ENCODE measurements around the gene SLC16A4. TPM values are rescaled to one million over a fixed set of nuclear protein-coding genes. Genes with fewer than 3 reads are reported as not detected.
A peak's percentile ranks its signal among the peaks of the same experiment; 100 is the strongest.
"Not testable (repeated sequence)": the region's sequence is repeated elsewhere in the genome, so short reads cannot be mapped to it uniquely, and the experiment has no call there.

Gene SLC16A4
- total and polyA plus RNA-seq, 3 donors from 2014 or later: 5.8 to 17.4 (median 8.2) TPM

- no peak overlapping the region for H3K4me3 ChIP-seq
- TF ChIP-seq CTCF (IDR thresholded peaks at IDR 0.05): no peak
- DNase-seq: peak; percentile 39
- H3K27me3 ChIP-seq: no peaks in the 10 kb centered on the region
- H3K36me3 ChIP-seq (ENCODE audit: low read depth, missing control alignments): no peaks in the 10 kb centered on the region
- intact Hi-C loops (cut with DNase I; ENCODE audit: low total_unique reads): no loop called here
- H3K27ac ChIP-seq: no peak overlapping the region
- H3K4me1 ChIP-seq: peaks cover 44% of the 10 kb centered on the region
- 60 to 71% methylated on average over 7 of the region's 7 CpGs for WGBS, 2 donors
- no peaks in the 10 kb centered on the region for H3K9me3 ChIP-seq
These were observed 20.4 kb upstream of the SLC16A4 start for GRCh38 chr1:110411173-110411735.

- Histone ChIP-seq H3K9me3 (no peaks in the 10 kb centered on the region), H3K27me3 (no peaks in the 10 kb centered on the region), H3K4me3 (no peak overlapping the region), H3K36me3 (ENCODE audit: low read depth, missing control alignments) (no peaks in the 10 kb centered on the region), H3K4me1 (peaks cover 31% of the 10 kb centered on the region), H3K27ac (no peak overlapping the region)
- no peak for DNase-seq
- no peak for TF ChIP-seq CTCF (IDR thresholded peaks at IDR 0.05)
- no peak for TF ChIP-seq POLR2A (IDR thresholded peaks at IDR 0.05)
- WGBS, 2 donors: 81 to 83% methylated on average over 6 of the region's 6 CpGs
- intact Hi-C loops (cut with DNase I; ENCODE audit: low total_unique reads): loop anchor here (10.0 kb wide), 1 partner anchor 65 kb away; no protein-coding TSS in a partner anchor
These were observed 18.5 kb upstream of the SLC16A4 start for GRCh38 chr1:110409316-110409715.

DNA sequence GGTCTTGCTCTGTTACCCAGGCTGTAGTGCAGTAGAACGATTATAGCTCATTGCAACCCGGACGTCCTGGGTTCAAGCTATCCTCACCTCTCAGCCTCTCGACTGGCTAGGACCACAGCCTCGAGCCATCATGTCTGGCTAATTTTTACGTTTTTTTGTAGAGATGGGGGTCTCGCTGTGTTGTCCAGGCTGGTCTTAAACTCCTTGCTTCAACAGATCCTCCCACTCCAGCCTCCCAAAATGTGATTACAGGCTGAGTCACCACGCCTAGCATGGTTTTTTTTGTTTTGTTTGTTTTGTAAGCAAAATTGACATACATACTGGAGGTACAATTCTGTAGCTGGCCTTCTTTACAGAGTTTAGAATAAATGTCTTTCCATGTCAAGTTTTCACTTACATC is 17.7 kb upstream of the SLC16A4 start:
- DNase-seq: no peak
- H3K9me3 ChIP-seq: no peaks in the 10 kb centered on the region
- intact Hi-C loops (cut with DNase I; ENCODE audit: low total_unique reads): loop anchor here (10.0 kb wide), 1 partner anchor 64 kb away; no protein-coding TSS in a partner anchor
- peak overlapping the region in 1 of 2 donors; percentile 90 for H3K4me3 ChIP-seq
- no peaks in the 10 kb centered on the region for H3K36me3 ChIP-seq (ENCODE audit: low read depth, missing control alignments)
- 52 to 71% methylated on average over 8 of the region's 8 CpGs for WGBS, 2 donors
- H3K27me3 ChIP-seq: no peaks in the 10 kb centered on the region
- H3K27ac ChIP-seq: no peak overlapping the region
- TF ChIP-seq POLR2A (IDR thresholded peaks at IDR 0.05) (no peak), CTCF (IDR thresholded peaks at IDR 0.05) (no peak)
- peaks cover 24% of the 10 kb centered on the region for H3K4me1 ChIP-seq

- intact Hi-C loops (cut with DNase I; ENCODE audit: low total_unique reads): loop anchor here (10.0 kb wide), 1 partner anchor 63 kb away; no protein-coding TSS in a partner anchor
- Histone ChIP-seq H3K27ac (peak within 1 kb of the TSS; percentile 91 to 93), H3K4me3 (peak within 1 kb of the TSS; percentile 90 to 95), H3K9me3 (no peaks in the 10 kb centered on the region), H3K4me1 (peaks cover 15% of the 10 kb centered on the region), H3K36me3 (ENCODE audit: low read depth, missing control alignments) (no peaks in the 10 kb centered on the region), H3K27me3 (no peaks in the 10 kb centered on the region)
- TF ChIP-seq CTCF (IDR thresholded peaks at IDR 0.05) (peak in 2 of 3 experiments; percentile 3 to 50), POLR2A (IDR thresholded peaks at IDR 0.05) (peak; percentile 39)
- DNase-seq: peak; percentile 96
- 0 to 1% methylated on average over 26 to 76 of the region's 76 CpGs for WGBS, 2 donors
These were observed 16.7 kb upstream of the SLC16A4 start, which contains the start of gene LAMTOR5 for GRCh38 chr1:110407260-110408210. LAMTOR5 (minus strand) TSS chr1:110407694; CDS start chr1:110407620, 74 bp downstream.

GRCh38 chr1:110406407-110406806 is 15.6 kb upstream of the SLC16A4 start:
- H3K27ac ChIP-seq: peak overlapping the region; percentile 91 to 93
- 55 to 56% methylated on average over 15 of the region's 15 CpGs for WGBS, 2 donors

More at GRCh38 chr1:110406407-110406806, 15.6 kb upstream of the SLC16A4 start:
- DNase-seq; H3K9me3 ChIP-seq; H3K36me3 ChIP-seq (ENCODE audit: low read depth, missing control alignments); H3K27me3 ChIP-seq: not testable (repeated sequence)
- H3K4me1 ChIP-seq: peaks cover 10% of the 10 kb centered on the region
- H3K4me3 ChIP-seq: peak overlapping the region; percentile 90 to 95
- intact Hi-C loops (cut with DNase I; ENCODE audit: low total_unique reads): loop anchor here (10.0 kb wide), 1 partner anchor 62 kb away; no protein-coding TSS in a partner anchor

All from testis (tissue), 3 donors.